Tibial artery (tissue), 4 donors: ENCODE data around the gene MC4R.

Experiments
- DNase-seq, 2 donors: peaks; one replicate each; pipeline ENCODE4 v3.0.0-alpha.2; 2019
- H3K27ac ChIP-seq, 2 donors: fragments of 200-600 bp; sonication (generic) in 1 of 2; 1 replicate in 1 of 2; 2 replicates in 1 of 2; pipeline ENCODE4 v1.5.1; 2018 to 2019; ENCODE audit warnings: mild to moderate bottlenecking in 1 of 2
- H3K27me3 ChIP-seq, 2 donors: fragments of 200-600 bp; sonication (generic) in 1 of 2; one replicate each; pipeline versions ENCODE4 v1.5.1 to v1.6.0; 2016 to 2019
- H3K36me3 ChIP-seq, 3 donors: fragments of 200-600 bp; sonication (generic) in 2 of 3; one replicate each; pipeline ENCODE4 v1.5.1; 2016 to 2019; ENCODE audit warnings: mild to moderate bottlenecking in 2 of 3
- H3K4me1 ChIP-seq, 4 donors: fragments of 200-600 bp; sonication (generic) in 2 of 4; 1 replicate in 3 of 4; 2 replicates in 1 of 4; pipeline ENCODE4 v1.5.1; 2016 to 2019
- H3K4me3 ChIP-seq, 2 donors: fragments of 200-600 bp; sonication (generic) in 1 of 2; 1 replicate in 1 of 2; 2 replicates in 1 of 2; pipeline ENCODE4 v1.5.1; 2018 to 2019; ENCODE audit warnings: mild to moderate bottlenecking in 2 of 2
- H3K9me3 ChIP-seq, 3 donors: fragments of 200-600 bp; sonication (generic) in 1 of 3; one replicate each; pipeline ENCODE4 v1.5.1; 2016 to 2019
- intact Hi-C: fragments of 100-400 bp; cut with DNase I; formaldehyde crosslinking; loops from one replicate; pipeline ENCODE4 v1.15.0; 2023; ENCODE audit warnings: low total_unique reads
- TF ChIP-seq, protein P1 (sequence below), 2 experiments: fragments of 200-600 bp in 1 of 2; fragments of 450-650 bp in 1 of 2; IDR thresholded peaks; one replicate each; pipeline ENCODE4 v1.5.1; 2017 to 2019; ENCODE audit warnings: antibody characterized with exemption in 2 of 2, mild to moderate bottlenecking in 1 of 2, moderate library complexity in 1 of 2

Gene MC4R

GRCh38 chr18:60406721-60407120, 34.1 kb upstream of the MC4R start:
- no peak overlapping the region for H3K27ac ChIP-seq
- TF ChIP-seq, protein P1, sequence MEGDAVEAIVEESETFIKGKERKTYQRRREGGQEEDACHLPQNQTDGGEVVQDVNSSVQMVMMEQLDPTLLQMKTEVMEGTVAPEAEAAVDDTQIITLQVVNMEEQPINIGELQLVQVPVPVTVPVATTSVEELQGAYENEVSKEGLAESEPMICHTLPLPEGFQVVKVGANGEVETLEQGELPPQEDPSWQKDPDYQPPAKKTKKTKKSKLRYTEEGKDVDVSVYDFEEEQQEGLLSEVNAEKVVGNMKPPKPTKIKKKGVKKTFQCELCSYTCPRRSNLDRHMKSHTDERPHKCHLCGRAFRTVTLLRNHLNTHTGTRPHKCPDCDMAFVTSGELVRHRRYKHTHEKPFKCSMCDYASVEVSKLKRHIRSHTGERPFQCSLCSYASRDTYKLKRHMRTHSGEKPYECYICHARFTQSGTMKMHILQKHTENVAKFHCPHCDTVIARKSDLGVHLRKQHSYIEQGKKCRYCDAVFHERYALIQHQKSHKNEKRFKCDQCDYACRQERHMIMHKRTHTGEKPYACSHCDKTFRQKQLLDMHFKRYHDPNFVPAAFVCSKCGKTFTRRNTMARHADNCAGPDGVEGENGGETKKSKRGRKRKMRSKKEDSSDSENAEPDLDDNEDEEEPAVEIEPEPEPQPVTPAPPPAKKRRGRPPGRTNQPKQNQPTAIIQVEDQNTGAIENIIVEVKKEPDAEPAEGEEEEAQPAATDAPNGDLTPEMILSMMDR (IDR thresholded peaks at IDR 0.05) = no peak
- H3K9me3 ChIP-seq = no peaks in the 10 kb centered on the region
- H3K4me1 ChIP-seq = no peaks in the 10 kb centered on the region
- H3K27me3 ChIP-seq = no peaks in the 10 kb centered on the region
- no peak for DNase-seq
- H3K4me3 ChIP-seq = no peak overlapping the region
- H3K36me3 ChIP-seq = no peaks in the 10 kb centered on the region
- intact Hi-C loops = no loop called here

DNA sequence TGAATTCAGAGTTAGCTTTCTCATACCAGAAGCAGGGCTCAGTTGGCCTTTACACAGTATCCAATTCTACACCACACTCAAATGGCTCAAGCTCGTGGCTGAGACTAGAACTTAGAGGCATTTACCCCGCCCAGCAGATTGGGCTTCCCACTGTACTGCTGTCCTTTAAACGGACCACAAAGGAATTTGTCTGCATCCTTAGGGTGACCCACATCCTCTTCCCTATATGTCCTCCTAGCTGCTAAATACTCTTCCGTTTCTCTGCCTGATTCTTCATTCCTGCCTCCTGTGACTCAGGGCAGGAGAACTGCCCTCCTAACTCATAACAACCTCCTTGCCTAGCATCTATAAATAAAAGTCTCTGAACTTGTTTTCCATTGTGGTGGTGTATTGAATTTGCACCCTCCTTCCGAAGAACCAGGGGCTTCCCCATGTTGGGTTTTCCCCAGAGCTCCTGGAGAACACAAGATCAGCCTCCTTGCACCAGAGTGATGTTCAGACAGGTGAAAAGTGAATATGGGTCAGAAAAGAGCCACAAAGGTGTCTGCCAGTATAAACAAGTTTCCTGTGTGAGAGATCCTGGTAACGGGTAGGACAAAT, 32.0 kb upstream of the MC4R start:
- intact Hi-C loops = no loop called here
- TF ChIP-seq, protein P1 (IDR thresholded peaks at IDR 0.05) = no peak
- no peaks in the 10 kb centered on the region for H3K4me1 ChIP-seq
- no peaks in the 10 kb centered on the region for H3K9me3 ChIP-seq
- H3K36me3 ChIP-seq = no peaks in the 10 kb centered on the region
- H3K27ac ChIP-seq = no peak overlapping the region
- no peak for DNase-seq
- H3K27me3 ChIP-seq = no peaks in the 10 kb centered on the region
- H3K4me3 ChIP-seq = no peak overlapping the region

DNA sequence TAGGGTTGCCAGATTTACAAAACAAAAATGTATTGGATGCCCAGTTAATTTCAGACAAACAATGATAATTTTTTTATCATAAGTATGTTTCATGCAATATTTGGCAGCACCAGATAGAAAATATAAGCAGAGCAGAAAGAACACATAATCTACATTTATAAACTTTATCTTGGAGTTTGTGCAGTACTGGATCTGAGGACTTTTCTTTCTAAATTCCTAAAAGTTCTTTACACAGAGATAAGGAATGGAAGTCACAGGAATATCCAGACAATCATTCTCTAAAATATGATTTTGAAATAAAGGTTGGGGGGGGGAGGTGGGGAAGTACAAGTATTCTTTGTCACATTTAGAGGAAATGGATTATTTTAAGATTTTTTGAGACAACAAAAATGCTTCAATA, 28.8 kb upstream of the MC4R start:
- TF ChIP-seq, protein P1 (IDR thresholded peaks at IDR 0.05) = no peak
- no peaks in the 10 kb centered on the region for H3K9me3 ChIP-seq
- no peak overlapping the region for H3K4me3 ChIP-seq
- no peaks in the 10 kb centered on the region for H3K4me1 ChIP-seq
- no peak overlapping the region for H3K27ac ChIP-seq
- no peaks in the 10 kb centered on the region for H3K27me3 ChIP-seq
- intact Hi-C loops = no loop called here
- no peaks in the 10 kb centered on the region for H3K36me3 ChIP-seq
- DNase-seq = no peak

DNA sequence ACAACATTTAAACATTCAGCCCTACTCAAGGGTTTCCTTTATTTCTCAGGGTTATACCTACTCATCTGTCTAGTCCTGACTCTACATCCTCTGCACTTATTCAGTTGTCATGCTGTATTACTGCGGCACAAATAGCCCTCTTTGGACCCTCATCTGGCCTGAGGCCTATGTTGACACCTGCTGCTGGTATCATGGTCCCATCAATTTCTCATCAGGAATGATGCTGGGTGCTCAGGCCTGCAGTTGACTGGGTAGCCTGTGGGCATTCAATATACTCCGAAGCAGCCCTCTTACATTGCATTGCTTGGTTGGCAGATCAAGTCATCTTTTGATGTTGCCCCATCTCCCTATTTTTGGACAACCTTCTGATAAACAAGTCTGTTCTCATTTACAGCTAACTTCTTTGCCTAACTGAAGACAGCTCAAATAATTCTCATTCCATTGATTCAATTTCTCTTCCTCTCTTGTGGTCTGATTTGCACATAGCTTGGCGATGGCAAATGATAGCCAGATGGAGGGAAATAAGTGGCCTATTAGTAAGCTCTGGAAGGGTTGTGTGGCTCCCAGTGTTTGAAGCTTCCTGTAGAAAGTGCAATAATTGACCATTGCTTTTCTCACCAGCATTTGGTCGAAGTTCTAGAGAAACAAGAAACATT, 19.1 kb upstream of the MC4R start:
- no peak overlapping the region for H3K4me3 ChIP-seq
- intact Hi-C loops = no loop called here
- DNase-seq = no peak
- TF ChIP-seq, protein P1 (IDR thresholded peaks at IDR 0.05) = no peak
- no peaks in the 10 kb centered on the region for H3K4me1 ChIP-seq
- no peaks in the 10 kb centered on the region for H3K27me3 ChIP-seq
- H3K36me3 ChIP-seq = no peaks in the 10 kb centered on the region
- H3K9me3 ChIP-seq = no peaks in the 10 kb centered on the region
- no peak overlapping the region for H3K27ac ChIP-seq

DNA sequence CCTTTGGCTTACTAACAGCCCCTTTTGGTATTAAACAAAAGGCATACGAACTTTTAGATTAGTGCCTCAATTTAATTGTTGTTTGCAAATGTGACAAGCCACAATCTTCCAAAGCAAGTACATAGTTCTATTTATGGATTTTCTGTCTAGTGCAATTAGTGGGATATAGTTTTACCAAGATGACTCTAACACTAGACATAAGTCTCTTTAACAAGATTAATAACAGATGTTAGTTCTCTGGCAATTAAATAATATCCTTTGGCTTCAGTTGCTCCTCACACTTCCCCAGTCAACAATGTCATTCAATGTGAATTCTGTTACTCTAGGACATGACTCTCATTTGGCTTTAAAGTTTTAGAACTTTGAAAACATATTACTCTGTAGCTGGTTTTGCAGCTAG, 16.7 kb upstream of the MC4R start:
- no peak overlapping the region for H3K4me3 ChIP-seq
- no peak for DNase-seq
- intact Hi-C loops = no loop called here
- H3K9me3 ChIP-seq = no peaks in the 10 kb centered on the region
- no peak overlapping the region for H3K27ac ChIP-seq
- no peaks in the 10 kb centered on the region for H3K36me3 ChIP-seq
- H3K27me3 ChIP-seq = no peaks in the 10 kb centered on the region
- no peaks in the 10 kb centered on the region for H3K4me1 ChIP-seq
- TF ChIP-seq, protein P1 (IDR thresholded peaks at IDR 0.05) = no peak
